HepG2 (cell line): ENCODE data around the gene ZNF287. TPM values are rescaled to one million over a fixed set of nuclear protein-coding genes. Genes with fewer than 3 reads are reported as not detected.
A peak's percentile ranks its signal among the peaks of the same experiment; 100 is the strongest.

ENCODE experiments used
- ARID2 ChIP-seq: sonication (generic); formaldehyde crosslinking; IDR thresholded peaks from 2 replicates; pipeline ENCODE4 v1.8.1; 2022; ENCODE audit warnings: mild to moderate bottlenecking, missing genetic modification reagents, borderline replicate concordance
- ARNT2 ChIP-seq: sonication (generic); formaldehyde crosslinking; IDR thresholded peaks from 2 replicates; pipeline ENCODE4 v1.8.0; 2022; ENCODE audit warnings: mild to moderate bottlenecking, low read depth, missing genetic modification reagents, moderate library complexity
- ATF1 ChIP-seq: IDR thresholded peaks from 2 replicates; pipeline ENCODE4 v1.6.1; 2016; ENCODE audit warnings: mild to moderate bottlenecking, control low read depth
- CBFB ChIP-seq: sonication (generic); formaldehyde crosslinking; IDR thresholded peaks from 2 replicates; pipeline ENCODE4 v1.4.0; 2020; ENCODE audit warnings: missing genetic modification reagents
- CSRNP1 ChIP-seq: sonication (generic); formaldehyde crosslinking; IDR thresholded peaks from 2 replicates; pipeline ENCODE4 v1.8.1; 2023; ENCODE audit warnings: mild to moderate bottlenecking, missing genetic modification reagents
- FOXM1 ChIP-seq: sonication (generic); formaldehyde crosslinking; IDR thresholded peaks from 2 replicates; pipeline ENCODE4 v1.5.0; 2020; ENCODE audit warnings: missing genetic modification reagents
- HNF1A ChIP-seq, 2 experiments: sonication (generic) in 1 of 2; formaldehyde crosslinking in 1 of 2; IDR thresholded peaks; 2 replicates each; pipeline versions ENCODE4 v1.4.0 to v1.6.1; 2016 to 2020; ENCODE audit warnings: borderline replicate concordance in 1 of 2, low read depth in 1 of 2, mild to moderate bottlenecking in 1 of 2, missing genetic modification reagents in 1 of 2
- HOXA9 ChIP-seq: sonication (generic); formaldehyde crosslinking; IDR thresholded peaks from 2 replicates; pipeline ENCODE4 v1.8.1; 2022; ENCODE audit warnings: missing genetic modification reagents, mild to moderate bottlenecking, moderate library complexity, borderline replicate concordance
- KDM1A ChIP-seq: IDR thresholded peaks from 2 replicates; pipeline ENCODE4 v1.6.1; 2016; ENCODE audit warnings: missing compliant biosample characterization
- PPARG ChIP-seq: conservative IDR thresholded peaks from 2 replicates; pipeline ENCODE4 v1.6.1; 2016; ENCODE audit warnings: missing biosample characterization, missing genetic modification reagents
- TCF12 ChIP-seq, 2 experiments: fragments of 450-650 bp in 1 of 2; sonication (generic) in 1 of 2; formaldehyde crosslinking in 1 of 2; IDR thresholded peaks; 2 replicates each; pipeline versions ENCODE4 v1.6.1 to v1.8.0; 2017 to 2022; ENCODE audit warnings: antibody characterized with exemption in 1 of 2, mild to moderate bottlenecking in 1 of 2, missing genetic modification reagents in 1 of 2, moderate library complexity in 1 of 2
- TGIF2 ChIP-seq: IDR thresholded peaks from 2 replicates; pipeline ENCODE4 v1.6.1; 2016; ENCODE audit warnings: control low read depth, missing compliant biosample characterization
- U2AF2 ChIP-seq: fragments of 200-400 bp; formaldehyde crosslinking; IDR thresholded peaks from 2 replicates; pipeline ENCODE4 v1.6.1; 2017; ENCODE audit warnings: low read depth, mild to moderate bottlenecking, low read length
- ZBTB8A ChIP-seq: sonication (generic); formaldehyde crosslinking; IDR thresholded peaks from 2 replicates; pipeline ENCODE4 v1.4.0; 2020; ENCODE audit warnings: mild to moderate bottlenecking, low read depth, missing genetic modification reagents, borderline replicate concordance
- ZNF430 ChIP-seq: sonication (generic); formaldehyde crosslinking; IDR thresholded peaks from 2 replicates; pipeline ENCODE4 v1.9.0; 2021; ENCODE audit warnings: mild to moderate bottlenecking, missing genetic modification reagents
- ZNF501 ChIP-seq: sonication (generic); formaldehyde crosslinking; IDR thresholded peaks from 2 replicates; pipeline ENCODE4 v1.5.1; 2020; ENCODE audit warnings: mild to moderate bottlenecking, moderate library complexity, missing genetic modification reagents
- ZNF549 ChIP-seq: sonication (generic); formaldehyde crosslinking; IDR thresholded peaks from 2 replicates; pipeline ENCODE4 v1.5.0; 2020; ENCODE audit warnings: missing genetic modification reagents
- ZNF550 ChIP-seq: sonication (generic); formaldehyde crosslinking; IDR thresholded peaks from 2 replicates; pipeline ENCODE4 v1.4.0; 2020; ENCODE audit warnings: mild to moderate bottlenecking, missing genetic modification reagents, borderline replicate concordance
- ZNF709 ChIP-seq: sonication (generic); formaldehyde crosslinking; IDR thresholded peaks from 2 replicates; pipeline ENCODE4 v1.5.0; 2020; ENCODE audit warnings: mild to moderate bottlenecking, missing genetic modification reagents
- ZNF766 ChIP-seq: sonication (generic); formaldehyde crosslinking; IDR thresholded peaks from 2 replicates; pipeline ENCODE4 v1.5.0; 2020; ENCODE audit warnings: missing genetic modification reagents, borderline replicate concordance
- ZNF781 ChIP-seq: sonication (generic); formaldehyde crosslinking; IDR thresholded peaks from 2 replicates; pipeline ENCODE4 v1.5.1; 2020; ENCODE audit warnings: borderline replicate concordance, mild to moderate bottlenecking, missing genetic modification reagents; ENCODE audit errors: not compliant biosample characterization
- ZNF839 ChIP-seq: sonication (generic); formaldehyde crosslinking; IDR thresholded peaks from 2 replicates; pipeline ENCODE4 v1.4.0; 2020; ENCODE audit warnings: missing genetic modification reagents, mild to moderate bottlenecking, borderline replicate concordance
- polyA plus RNA-seq, 8 experiments: library from polyadenylated mRNA; depleted of rRNA in 3 of 8; stranded (reverse) in 7 of 8; unstranded in 1 of 8; fragments of >200 nt; fragmentation: Illumina TruSeq in 4 of 8; extraction: Trizol in 4 of 8; gene quantifications; 2 replicates each; pipeline versions ENCODE4 v1.2.1 to v1.2.3, GENCODE V29; 2011 to 2016; ENCODE audit warnings: low read depth in 4 of 8, missing spikeins in 1 of 8, mixed read lengths in 1 of 8; ENCODE audit not compliant: insufficient read depth in 1 of 8
- total RNA-seq, 5 experiments: library from RNA; depleted of rRNA; stranded (reverse); fragments of >200 nt; fragmentation: Illumina TruSeq; extraction: Trizol; gene quantifications; 2 replicates each; pipeline ENCODE4 v1.2.3, GENCODE V29; 2016; ENCODE audit warnings: low read depth in 1 of 5
- TF ChIP-seq, protein P1 (sequence below): sonication (generic); formaldehyde crosslinking; IDR thresholded peaks from 2 replicates; pipeline ENCODE4 v1.5.0; 2020; ENCODE audit warnings: missing genetic modification reagents, mild to moderate bottlenecking, borderline replicate concordance

Gene ZNF287
- total and polyA plus RNA-seq, 2 of the 13 experiments (the other 11 are each of a cell fraction or from before 2014, with no cell fraction given), result 0.21 TPM; not detected in 1

- TF ChIP-seq ATF1 (CRISPR knock-in tag), result no peak
- no peak for TF ChIP-seq HNF1A (IDR thresholded peaks at IDR 0.05; ENCODE audit: low read depth)
- TF ChIP-seq HNF1A (CRISPR knock-in tag; IDR thresholded peaks at IDR 0.05; ENCODE audit: borderline replicate concordance), result no peak
- no peak for TF ChIP-seq ZNF709 (CRISPR knock-in tag)
- no peak for TF ChIP-seq ZNF549 (CRISPR knock-in tag)
- TF ChIP-seq, protein P1, sequence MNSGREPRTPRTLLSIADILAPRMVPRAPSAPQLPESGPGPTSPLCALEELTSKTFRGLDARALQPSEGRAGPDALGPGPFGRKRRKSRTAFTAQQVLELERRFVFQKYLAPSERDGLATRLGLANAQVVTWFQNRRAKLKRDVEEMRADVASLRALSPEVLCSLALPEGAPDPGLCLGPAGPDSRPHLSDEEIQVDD (CRISPR knock-in tag), result peak; percentile 25; the same call in 1 of the 2 replicates
- TF ChIP-seq HOXA9 (CRISPR knock-in tag), result no peak
- no peak for TF ChIP-seq ZNF781 (CRISPR knock-in tag)
- no peak for TF ChIP-seq ARNT2 (CRISPR knock-in tag)
- TF ChIP-seq U2AF2, result no peak
- no peak for TF ChIP-seq TCF12 (IDR thresholded peaks at IDR 0.05)
- TF ChIP-seq TCF12 (CRISPR knock-in tag; IDR thresholded peaks at IDR 0.05), result no peak
- peak; percentile 65; the same call in 1 of the 2 replicates for TF ChIP-seq ZNF430 (CRISPR knock-in tag)
- no peak for TF ChIP-seq ZBTB8A (CRISPR knock-in tag)
- TF ChIP-seq CSRNP1 (CRISPR knock-in tag), result no peak; the same call in 1 of the 2 replicates
- peak; percentile 84; the same call in 1 of the 2 replicates for TF ChIP-seq ZNF550 (CRISPR knock-in tag)
- no peak for TF ChIP-seq ZNF766 (CRISPR knock-in tag)
- no peak for TF ChIP-seq KDM1A (CRISPR knock-in tag)
- TF ChIP-seq ARID2 (CRISPR knock-in tag), result no peak
- peak; percentile 37; the same call in 1 of the 2 replicates for TF ChIP-seq ZNF839 (CRISPR knock-in tag)
- TF ChIP-seq TGIF2 (CRISPR knock-in tag), result no peak
- TF ChIP-seq ZNF501, result peak; percentile 95
- no peak for TF ChIP-seq FOXM1 (CRISPR knock-in tag)
- no peak for TF ChIP-seq PPARG
- TF ChIP-seq CBFB (CRISPR knock-in tag), result no peak
Measured at GRCh38 chr17:16589097-16589969, 20.3 kb upstream of the ZNF287 start (continued).
